Peyer's patch (tissue), 4 donors: ENCODE measurements around the gene PSORS1C2. TPM values are rescaled to one million over a fixed set of nuclear protein-coding genes. Genes with fewer than 3 reads are reported as not detected.

ENCODE experiments used
- DNase-seq, 3 donors: peaks; one replicate each; pipeline ENCODE4 v3.0.0-alpha.2; 2017 to 2019
- H3K27ac ChIP-seq, 4 donors: fragments of 200-600 bp; sonication (generic); one replicate each; pipeline ENCODE4 v1.5.1; 2016 to 2019
- H3K27me3 ChIP-seq, 2 donors: fragments of 200-600 bp; sonication (generic); one replicate each; pipeline ENCODE4 v1.5.1; 2019
- H3K36me3 ChIP-seq, 3 donors: fragments of 200-600 bp; sonication (generic); one replicate each; pipeline ENCODE4 v1.5.1; 2016 to 2019
- H3K4me1 ChIP-seq, 4 donors: fragments of 200-600 bp; sonication (generic); one replicate each; pipeline ENCODE4 v1.5.1; 2016 to 2019
- H3K4me3 ChIP-seq, 4 donors: fragments of 200-600 bp; sonication (generic); 1 replicate in 3 of 4; 2 replicates in 1 of 4; pipeline ENCODE4 v1.5.1; 2016 to 2019; ENCODE audit warnings: mild to moderate bottlenecking in 1 of 4
- H3K9me3 ChIP-seq, 4 donors: fragments of 200-600 bp; sonication (generic); one replicate each; pipeline ENCODE4 v1.5.1; 2016 to 2019; ENCODE audit warnings: mild to moderate bottlenecking in 1 of 4
- CTCF ChIP-seq, 6 experiments: fragments of 450-650 bp in 4 of 6; fragments of 200-600 bp in 2 of 6; sonication (generic) in 1 of 6; IDR thresholded peaks; one replicate each; pipeline ENCODE4 v1.5.1; 2017 to 2019; ENCODE audit warnings: antibody characterized with exemption in 6 of 6, mild to moderate bottlenecking in 3 of 6, moderate library complexity in 1 of 6
- POLR2A ChIP-seq, 2 donors: fragments of 450-650 bp; IDR thresholded peaks; one replicate each; pipeline ENCODE4 v1.5.1; 2017; ENCODE audit warnings: antibody characterized with exemption in 2 of 2, mild to moderate bottlenecking in 2 of 2, moderate library complexity in 2 of 2
- small RNA-seq, 2 donors: library from RNA; depleted of rRNA; stranded (forward); fragments of <200 nt; gene quantifications; one replicate each; pipeline ENCODE3, GENCODE V24; 2016
- total RNA-seq, 4 donors: library from RNA; depleted of rRNA; stranded (reverse); fragments of >200 nt; gene quantifications; one replicate each; pipeline ENCODE4 v1.1.0, GENCODE V29; 2016

Gene PSORS1C2
- total RNA-seq, 4 donors from 2014 or later, result not detected

DNA sequence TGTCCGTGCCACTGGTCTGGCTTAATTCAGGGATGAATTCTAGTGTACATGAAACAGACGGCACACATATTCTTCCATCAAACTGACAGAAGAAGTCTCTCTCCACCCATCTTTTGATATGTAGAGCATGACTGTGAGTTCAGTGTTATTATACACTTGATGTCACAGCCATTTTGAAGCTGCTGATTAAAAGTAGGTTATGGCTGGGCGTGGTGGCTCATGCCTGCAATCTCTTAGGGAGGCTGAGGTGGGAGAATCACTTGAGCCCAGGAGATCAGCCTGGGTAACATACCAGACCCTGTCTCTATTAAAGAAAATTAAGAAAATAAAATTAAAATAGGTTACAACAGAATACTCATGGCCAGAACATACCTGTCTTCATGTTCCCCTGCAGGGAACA is 47.2 kb downstream of the PSORS1C2 start:
- no peaks in the 10 kb centered on the region for H3K9me3 ChIP-seq
- TF ChIP-seq POLR2A (IDR thresholded peaks at IDR 0.05) (no peak), CTCF (IDR thresholded peaks at IDR 0.05) (no peak)
- H3K4me3 ChIP-seq, result no peak overlapping the region
- no peaks in the 10 kb centered on the region for H3K27me3 ChIP-seq
- H3K36me3 ChIP-seq, result no peaks in the 10 kb centered on the region
- peaks cover 0 to 7% (median 2%) of the 10 kb centered on the region in 4 donors for H3K4me1 ChIP-seq
- DNase-seq, result no peak
- H3K27ac ChIP-seq, result peak overlapping the region in 1 of 4 donors; percentile 18

DNA sequence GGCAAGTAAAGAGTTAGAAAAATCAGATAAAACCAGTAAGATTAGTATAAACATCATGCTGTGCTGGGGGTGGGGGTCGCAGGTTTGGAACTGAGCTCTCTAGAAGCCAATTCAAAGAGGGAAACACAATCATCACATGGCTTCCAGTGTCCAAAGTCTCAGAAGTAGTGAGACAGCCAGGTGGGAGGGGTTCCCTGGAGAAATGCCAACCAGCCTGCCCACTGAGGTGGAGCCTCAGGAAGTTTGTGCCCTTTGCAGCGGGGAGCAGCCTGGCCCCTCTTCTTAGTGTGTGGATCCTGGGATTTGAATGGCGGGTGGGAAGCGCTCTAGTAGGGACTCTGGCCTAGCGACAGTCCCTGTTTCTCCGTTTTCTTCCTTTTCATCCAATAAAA is 47.9 kb downstream of the PSORS1C2 start:
- H3K4me3 ChIP-seq, result no peak overlapping the region
- no peak for TF ChIP-seq POLR2A (IDR thresholded peaks at IDR 0.05)
- TF ChIP-seq CTCF (IDR thresholded peaks at IDR 0.05), result no peak
- DNase-seq, result peak in 1 of 3 donors; percentile 69
- H3K27ac ChIP-seq, result no peak overlapping the region
- peaks cover 0 to 11% (median 2%) of the 10 kb centered on the region in 4 donors for H3K4me1 ChIP-seq
- H3K9me3 ChIP-seq, result no peaks in the 10 kb centered on the region
- H3K27me3 ChIP-seq, result no peaks in the 10 kb centered on the region
- H3K36me3 ChIP-seq, result no peaks in the 10 kb centered on the region

DNA sequence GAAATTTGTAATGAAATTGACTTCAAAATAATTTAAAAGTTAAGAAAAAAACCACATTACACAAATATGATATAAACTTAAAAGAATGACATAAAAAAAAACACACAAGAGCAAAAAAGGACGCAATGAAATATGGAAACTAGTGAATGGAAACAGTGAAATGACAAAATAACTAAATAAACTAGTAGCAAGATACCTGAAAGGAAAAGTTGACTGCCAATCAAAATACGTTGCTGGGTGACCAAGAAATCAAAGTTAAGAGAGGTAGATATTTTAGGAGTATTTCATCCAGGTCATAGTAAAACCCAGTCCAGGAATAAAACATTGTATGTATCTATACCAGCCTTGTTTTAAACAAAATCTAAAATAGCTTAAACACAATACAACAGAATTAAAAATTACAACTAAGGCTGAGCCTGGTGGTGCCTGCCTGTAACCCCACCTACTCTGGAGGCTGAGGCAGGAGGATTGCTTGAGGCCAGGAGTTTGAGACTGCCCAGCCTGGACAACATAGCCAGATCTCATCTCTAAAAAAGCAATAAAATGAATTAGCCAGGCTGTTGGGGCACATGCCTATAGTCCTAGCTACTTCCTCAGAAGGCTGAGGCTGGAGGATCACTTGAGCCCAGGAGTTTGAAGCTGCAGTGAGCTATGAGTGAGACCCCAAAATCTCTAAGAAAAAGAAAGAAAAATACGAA is 48.4 kb downstream of the PSORS1C2 start:
- Histone ChIP-seq H3K4me3 (no peak overlapping the region), H3K27me3 (no peaks in the 10 kb centered on the region), H3K27ac (no peak overlapping the region), H3K4me1 (peaks cover 0 to 11% (median 2%) of the 10 kb centered on the region in 4 donors), H3K36me3 (no peaks in the 10 kb centered on the region), H3K9me3 (no peaks in the 10 kb centered on the region)
- DNase-seq, result no peak
- TF ChIP-seq POLR2A (IDR thresholded peaks at IDR 0.05) (no peak), CTCF (IDR thresholded peaks at IDR 0.05) (no peak)

Small RNA genes within 50 kb of the gene (small RNA-seq; reads per million reads assigned to genes)
- gene POLR2LP1, result 0 reads per million in 2 donors

Other genes starting within 250 kb of the PSORS1C2 start
- 10 to 100 TPM; 10.7 to 21.3 (median 17.0) TPM for gene GTF2H4, start 230.9 kb downstream of the PSORS1C2 start, total RNA-seq
- gene VARS2, start 224.8 kb downstream of the PSORS1C2 start, total RNA-seq, result 10 to 100 TPM; 24.2 to 40.0 (median 31.1) TPM
- gene SFTA2, start 206.9 kb downstream of the PSORS1C2 start, total RNA-seq, result not detected
- gene MUCL3, start 198.1 kb downstream of the PSORS1C2 start, total RNA-seq, result under 1 TPM in 1 of 4 donors, not detected in 3; 0.18 TPM
- gene MUC21, start 155.3 kb downstream of the PSORS1C2 start, total RNA-seq, result not detected
- gene MUC22, start 128.6 kb downstream of the PSORS1C2 start, total RNA-seq, result not detected
- not detected for gene C6orf15, start 26.5 kb downstream of the PSORS1C2 start, total RNA-seq
- 10 to 100 TPM in 2 of 4 donors, 1 to 10 TPM in 1, not detected in 1; 6.5 to 26.5 (median 22.0) TPM for gene PSORS1C1, start 24.3 kb downstream of the PSORS1C2 start, total RNA-seq
- gene CDSN, start 18.6 kb downstream of the PSORS1C2 start, total RNA-seq, result under 1 TPM in 1 of 4 donors, not detected in 3; 0.54 TPM
- gene CCHCR1, start 18.7 kb upstream of the PSORS1C2 start, total RNA-seq, result 10 to 100 TPM; 28.3 to 86.6 (median 36.2) TPM
- gene TCF19, start 19.5 kb upstream of the PSORS1C2 start, total RNA-seq, result 10 to 100 TPM in 1 of 4 donors, 1 to 10 TPM in 3; 4.0 to 28.9 (median 7.1) TPM
- 100 to 1,000 TPM in 1 of 4 donors, 10 to 100 TPM in 3; 14.9 to 121 (median 45.0) TPM for gene POU5F1, start 31.6 kb upstream of the PSORS1C2 start, total RNA-seq
- 1,000 to 10,000 TPM in 2 of 4 donors, 100 to 1,000 TPM in 2; 144 to 1,614 (median 839) TPM for gene HLA-C, start 133.0 kb upstream of the PSORS1C2 start, total RNA-seq
- gene HLA-B, start 218.1 kb upstream of the PSORS1C2 start, total RNA-seq, result 1,000 to 10,000 TPM in 3 of 4 donors, 100 to 1,000 TPM in 1; 835 to 3,384 (median 2,517) TPM